ENCODE measurements around the gene EBI3.
"Not testable (repeated sequence)": the region's sequence is repeated elsewhere in the genome, so short reads cannot be mapped to it uniquely, and the experiment has no call there.

The EBI3 gene

GRCh38 chr19:4268816-4269430 is 39.6 kb downstream of the EBI3 start:
- POLR2A ChIA-PET, result interaction anchor here (0.5 kb wide), 1 partner anchor 117 kb away, joined by 4 read pairs; no protein-coding TSS in a partner anchor
- no peak overlapping the region for H3K4me3 ChIP-seq (ENCODE audit: low read depth, low read length)
- TF ChIP-seq CTCF (IDR thresholded peaks at IDR 0.05; ENCODE audit: insufficient read depth, low read length, missing control alignments), result no peak
- CTCF ChIA-PET, result interaction anchor here (0.8 to 6.7 kb wide), 13 partner anchors 10 to 255 kb away, joined by 3 to 77 read pairs (median 8); partner anchors contain the start of genes CHAF1A, MPND, SH3GL1 and SHD
- DNase-seq (ENCODE audit: low read depth, low spot score), result no peak

- CTCF ChIA-PET, result interaction anchor here (1.5 to 1.7 kb wide), 2 partner anchors 66 to 128 kb away, joined by 3 to 4 read pairs; partner anchors contain the start of gene SH3GL1
- no peak for TF ChIP-seq CTCF (IDR thresholded peaks at IDR 0.05; ENCODE audit: insufficient read depth, low read length, missing control alignments)
- no peak for DNase-seq (ENCODE audit: low read depth, low spot score)
- POLR2A ChIA-PET, result no interaction called here
- no peak overlapping the region for H3K4me3 ChIP-seq (ENCODE audit: low read depth, low read length)
Measured at GRCh38 chr19:4272894-4273293, 43.6 kb downstream of the EBI3 start.

- ChIA-PET CTCF (interaction anchor here (0.6 to 1.7 kb wide), 3 partner anchors 10 to 126 kb away, joined by 3 to 4 read pairs (median 3); partner anchors contain the start of gene SH3GL1), POLR2A (interaction anchor here (0.7 kb wide), 1 partner anchor 82 kb away, joined by 4 read pairs; no protein-coding TSS in a partner anchor)
- not testable (repeated sequence) for DNase-seq (ENCODE audit: low read depth, low spot score); H3K4me3 ChIP-seq (ENCODE audit: low read depth, low read length)
Measured at GRCh38 chr19:4274321-4274686, 45.0 kb downstream of the EBI3 start.

- TF ChIP-seq CTCF (IDR thresholded peaks at IDR 0.05; ENCODE audit: insufficient read depth, low read length, missing control alignments), result no peak
- ChIA-PET POLR2A (no interaction called here), CTCF (interaction anchor here (0.9 to 8.0 kb wide), 6 partner anchors 9 to 123 kb away, joined by 3 to 77 read pairs (median 3); partner anchors contain the start of genes MPND, SH3GL1 and YJU2)
- DNase-seq (ENCODE audit: low read depth, low spot score), result no peak
- H3K4me3 ChIP-seq (ENCODE audit: low read depth, low read length), result no peak overlapping the region
Measured at GRCh38 chr19:4277191-4277696, 47.9 kb downstream of the EBI3 start.

- CTCF ChIA-PET, result interaction anchor here (0.9 to 8.0 kb wide), 3 partner anchors 10 to 74 kb away, joined by 3 to 77 read pairs (median 4); no protein-coding TSS in a partner anchor
- POLR2A ChIA-PET, result no interaction called here
- H3K4me3 ChIP-seq (ENCODE audit: low read depth, low read length), result no peak overlapping the region
- no peak for TF ChIP-seq CTCF (IDR thresholded peaks at IDR 0.05; ENCODE audit: insufficient read depth, low read length, missing control alignments)
- DNase-seq (ENCODE audit: low read depth, low spot score), result no peak
Measured at GRCh38 chr19:4278010-4278409, 48.7 kb downstream of the EBI3 start.

- no peak within 1 kb of the TSS for H3K4me3 ChIP-seq (ENCODE audit: low read depth, low read length)
- TF ChIP-seq CTCF (IDR thresholded peaks at IDR 0.05; ENCODE audit: insufficient read depth, low read length, missing control alignments), result no peak
- POLR2A ChIA-PET, result no interaction called here
- DNase-seq (ENCODE audit: low read depth, low spot score), result no peak
- CTCF ChIA-PET, result interaction anchor here (0.9 to 8.0 kb wide), 3 partner anchors 11 to 74 kb away, joined by 3 to 77 read pairs (median 4); no protein-coding TSS in a partner anchor
Measured at GRCh38 chr19:4278419-4279266, 49.3 kb downstream of the EBI3 start, which contains the start of gene SHD. Gene SHD (plus strand): TSS chr19:4279266. CDS start chr19:4280064, 798 bp downstream.

Data from AG04449 (cell line).